ENCODE data around the gene SIRPA.

The SIRPA gene

GRCh38 chr20:1894951-1895673 lies at the start of gene SIRPA:
Gene SIRPA (plus strand): TSS chr20:1895407. CDS start chr20:1895448, 41 bp downstream.
- no peak for DNase-seq (ENCODE audit: low spot score in 2 of 2)
- Mint-ChIP-seq H3K36me3 (ENCODE audit: insufficient read depth) (peaks cover 2% of the 10 kb centered on the region), H3K27me3 (peaks cover 90% of the 10 kb centered on the region), H3K4me1 (peaks cover 5% of the 10 kb centered on the region), H3K27ac (ENCODE audit: low read depth) (no peak within 1 kb of the TSS), H3K4me3 (peak within 1 kb of the TSS; percentile 68), H3K9me3 (no peaks in the 10 kb centered on the region)
- no peak for ATAC-seq (replicated peaks; ENCODE audit: extremely low read depth, poor library complexity, severe bottlenecking)

DNA sequence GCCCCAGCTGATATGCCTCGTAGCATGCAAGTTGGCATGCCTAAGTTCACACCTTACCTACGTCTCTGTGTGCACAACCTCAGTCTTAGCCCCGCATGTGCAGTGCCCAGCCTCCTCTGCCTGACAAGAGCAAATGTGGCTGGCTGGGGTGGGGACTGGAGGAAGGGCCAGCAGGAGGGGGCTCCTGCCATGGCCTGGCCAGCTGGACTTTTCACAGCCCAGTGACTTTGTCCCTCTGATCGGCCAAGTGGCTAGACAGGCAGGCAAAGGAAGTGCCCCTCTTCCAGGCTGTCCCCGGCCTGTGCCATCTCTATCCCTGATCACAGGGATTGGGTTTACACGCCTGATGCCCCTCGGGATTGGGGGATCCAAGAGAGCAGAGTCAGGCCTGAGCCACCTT lies 49.5 kb upstream of the SIRPA start:
- peaks cover 12% of the 10 kb centered on the region for H3K9me3 Mint-ChIP-seq
- H3K27me3 Mint-ChIP-seq = peaks cover 49% of the 10 kb centered on the region
- ATAC-seq (replicated peaks; ENCODE audit: extremely low read depth, poor library complexity, severe bottlenecking) (no peak), DNase-seq (ENCODE audit: low spot score in 2 of 2) (no peak)
- no peak overlapping the region for H3K27ac Mint-ChIP-seq (ENCODE audit: low read depth)
- H3K4me1 Mint-ChIP-seq = no peaks in the 10 kb centered on the region
- H3K4me3 Mint-ChIP-seq = no peak overlapping the region
- H3K36me3 Mint-ChIP-seq (ENCODE audit: insufficient read depth) = no peaks in the 10 kb centered on the region

GRCh38 chr20:1846341-1846740 lies 48.9 kb upstream of the SIRPA start:
- H3K4me1 Mint-ChIP-seq = no peaks in the 10 kb centered on the region
- no peaks in the 10 kb centered on the region for H3K36me3 Mint-ChIP-seq (ENCODE audit: insufficient read depth)
- peaks cover 12% of the 10 kb centered on the region for H3K9me3 Mint-ChIP-seq
- H3K27me3 Mint-ChIP-seq = peaks cover 45% of the 10 kb centered on the region
- no peak for DNase-seq (ENCODE audit: low spot score in 2 of 2)
- H3K27ac Mint-ChIP-seq (ENCODE audit: low read depth) = no peak overlapping the region
- H3K4me3 Mint-ChIP-seq = no peak overlapping the region
- ATAC-seq (replicated peaks; ENCODE audit: extremely low read depth, poor library complexity, severe bottlenecking) = no peak

DNA sequence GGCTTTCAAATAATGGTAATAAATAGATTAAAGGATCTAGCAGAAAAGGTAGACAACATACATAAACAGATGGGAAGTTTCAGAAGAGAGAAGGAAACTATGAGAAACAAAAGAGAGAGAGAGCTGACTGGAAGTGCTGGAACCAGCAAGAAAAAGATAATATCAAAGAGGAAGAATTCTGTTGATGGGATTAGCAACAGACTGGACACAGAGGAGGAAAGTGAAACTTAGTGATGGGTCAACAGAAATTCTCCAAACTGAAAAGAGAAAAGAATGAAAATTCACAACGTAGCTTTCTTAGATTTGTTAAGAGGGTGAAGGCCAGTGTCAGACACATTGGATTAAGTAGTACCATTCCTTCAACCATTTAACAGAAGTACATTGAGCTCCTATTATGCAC lies 48.3 kb upstream of the SIRPA start:
- Mint-ChIP-seq H3K36me3 (ENCODE audit: insufficient read depth) (no peaks in the 10 kb centered on the region), H3K4me1 (no peaks in the 10 kb centered on the region), H3K4me3 (no peak overlapping the region), H3K27ac (ENCODE audit: low read depth) (no peak overlapping the region), H3K9me3 (peaks cover 12% of the 10 kb centered on the region), H3K27me3 (peaks cover 45% of the 10 kb centered on the region)
- no peak for DNase-seq (ENCODE audit: low spot score in 2 of 2)
- no peak for ATAC-seq (replicated peaks; ENCODE audit: extremely low read depth, poor library complexity, severe bottlenecking)

DNA sequence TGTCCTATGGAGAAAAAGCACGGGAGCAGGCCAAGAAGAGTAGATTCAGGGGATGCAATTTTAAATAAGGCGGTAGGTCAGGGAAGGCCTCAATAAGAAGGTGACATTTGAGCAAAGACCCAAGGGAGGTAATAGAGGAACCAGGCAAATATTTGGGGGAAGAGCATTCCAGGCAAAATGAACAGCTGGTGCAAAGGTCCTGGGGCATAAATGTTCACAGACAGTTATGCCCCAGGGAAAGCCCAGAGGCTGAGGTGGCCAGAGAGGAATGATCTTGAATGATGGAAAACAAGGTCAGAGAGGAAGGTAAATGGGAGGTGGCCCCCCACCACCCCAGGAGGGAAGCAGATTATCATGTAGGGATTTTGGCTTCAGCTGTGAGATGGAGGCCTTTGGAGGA lies 47.4 kb upstream of the SIRPA start:
- H3K9me3 Mint-ChIP-seq = peaks cover 12% of the 10 kb centered on the region
- H3K27ac Mint-ChIP-seq (ENCODE audit: low read depth) = no peak overlapping the region
- ATAC-seq (replicated peaks; ENCODE audit: extremely low read depth, poor library complexity, severe bottlenecking) = no peak
- no peaks in the 10 kb centered on the region for H3K4me1 Mint-ChIP-seq
- no peak overlapping the region for H3K4me3 Mint-ChIP-seq
- DNase-seq (ENCODE audit: low spot score in 2 of 2) = no peak
- H3K27me3 Mint-ChIP-seq = peaks cover 44% of the 10 kb centered on the region
- no peaks in the 10 kb centered on the region for H3K36me3 Mint-ChIP-seq (ENCODE audit: insufficient read depth)

DNA sequence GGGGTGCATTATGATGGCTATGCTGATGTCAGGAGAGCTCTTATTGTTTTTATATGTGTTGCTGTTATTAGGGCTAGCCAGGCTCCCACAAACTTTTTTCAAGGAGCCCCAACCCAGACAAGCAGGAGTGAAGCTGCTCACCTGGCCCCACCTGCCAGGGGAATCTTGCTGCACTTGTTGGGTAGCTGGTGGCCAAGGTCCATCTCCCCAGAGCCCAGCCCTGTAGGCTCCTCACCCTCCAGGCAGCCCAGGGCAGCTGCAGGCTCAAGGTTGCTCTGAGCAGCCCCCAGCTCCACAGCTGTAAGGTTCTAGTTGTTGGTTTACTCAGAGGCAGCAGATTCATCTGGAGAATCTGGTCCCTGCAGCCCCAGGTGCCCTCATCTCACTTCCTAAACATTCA lies 46.8 kb upstream of the SIRPA start:
- no peak overlapping the region for H3K27ac Mint-ChIP-seq (ENCODE audit: low read depth)
- no peak for DNase-seq (ENCODE audit: low spot score in 2 of 2)
- ATAC-seq (replicated peaks; ENCODE audit: extremely low read depth, poor library complexity, severe bottlenecking) = no peak
- H3K36me3 Mint-ChIP-seq (ENCODE audit: insufficient read depth) = no peaks in the 10 kb centered on the region
- peaks cover 44% of the 10 kb centered on the region for H3K27me3 Mint-ChIP-seq
- no peak overlapping the region for H3K4me3 Mint-ChIP-seq
- H3K9me3 Mint-ChIP-seq = peaks cover 12% of the 10 kb centered on the region
- H3K4me1 Mint-ChIP-seq = no peaks in the 10 kb centered on the region

- no peak overlapping the region for H3K4me3 Mint-ChIP-seq
- H3K27me3 Mint-ChIP-seq = peaks cover 70% of the 10 kb centered on the region
- ATAC-seq (replicated peaks; ENCODE audit: extremely low read depth, poor library complexity, severe bottlenecking) (no peak), DNase-seq (ENCODE audit: low spot score in 2 of 2) (no peak)
- H3K27ac Mint-ChIP-seq (ENCODE audit: low read depth) = no peak overlapping the region
- peaks cover 12% of the 10 kb centered on the region for H3K9me3 Mint-ChIP-seq
- no peaks in the 10 kb centered on the region for H3K36me3 Mint-ChIP-seq (ENCODE audit: insufficient read depth)
- no peaks in the 10 kb centered on the region for H3K4me1 Mint-ChIP-seq
These were observed 43.8 kb upstream of the SIRPA start for GRCh38 chr20:1851396-1851795.

- Mint-ChIP-seq H3K27ac (ENCODE audit: low read depth) (no peak overlapping the region), H3K4me1 (no peaks in the 10 kb centered on the region)
These were observed 41.7 kb upstream of the SIRPA start for GRCh38 chr20:1853473-1853872.

GRCh38 chr20:1854246-1854645 lies 41.0 kb upstream of the SIRPA start:
- Mint-ChIP-seq H3K4me1 (no peaks in the 10 kb centered on the region), H3K9me3 (no peaks in the 10 kb centered on the region), H3K4me3 (no peak overlapping the region), H3K27ac (ENCODE audit: low read depth) (no peak overlapping the region), H3K27me3 (peaks cover 46% of the 10 kb centered on the region), H3K36me3 (ENCODE audit: insufficient read depth) (no peaks in the 10 kb centered on the region)
- DNase-seq (ENCODE audit: low spot score in 2 of 2) = no peak
- ATAC-seq (replicated peaks; ENCODE audit: extremely low read depth, poor library complexity, severe bottlenecking) = no peak

More at GRCh38 chr20:1853473-1853872, 41.7 kb upstream of the SIRPA start:
- no peak for DNase-seq (ENCODE audit: low spot score in 2 of 2)
- Mint-ChIP-seq H3K4me3 (no peak overlapping the region), H3K27me3 (peaks cover 51% of the 10 kb centered on the region), H3K9me3 (no peaks in the 10 kb centered on the region), H3K36me3 (ENCODE audit: insufficient read depth) (no peaks in the 10 kb centered on the region)
- no peak for ATAC-seq (replicated peaks; ENCODE audit: extremely low read depth, poor library complexity, severe bottlenecking)

DNA sequence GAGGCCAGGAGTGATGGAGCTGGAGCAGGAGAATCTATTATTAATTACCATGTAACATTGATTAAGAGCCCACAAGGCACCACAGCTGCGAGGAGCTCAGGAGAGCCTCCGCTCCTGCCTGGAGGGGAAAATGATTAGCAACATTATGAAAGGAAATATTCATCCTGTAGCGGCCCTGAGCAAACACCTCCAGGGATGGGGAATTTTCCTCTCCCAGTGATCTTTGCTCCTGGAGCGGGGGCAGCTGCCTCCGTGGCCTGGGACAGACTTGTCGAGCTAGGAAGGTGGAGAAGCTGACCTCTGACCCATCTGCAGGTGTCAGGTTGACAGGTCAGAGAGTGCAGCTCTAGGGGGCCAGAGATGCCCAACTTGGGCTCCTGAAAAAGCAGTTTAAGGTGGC lies 40.1 kb upstream of the SIRPA start:
- peaks cover 50% of the 10 kb centered on the region for H3K27me3 Mint-ChIP-seq
- no peak overlapping the region for H3K27ac Mint-ChIP-seq (ENCODE audit: low read depth)
- H3K9me3 Mint-ChIP-seq = no peaks in the 10 kb centered on the region
- ATAC-seq (replicated peaks; ENCODE audit: extremely low read depth, poor library complexity, severe bottlenecking) (no peak), DNase-seq (ENCODE audit: low spot score in 2 of 2) (no peak)
- H3K36me3 Mint-ChIP-seq (ENCODE audit: insufficient read depth) = no peaks in the 10 kb centered on the region
- H3K4me3 Mint-ChIP-seq = no peak overlapping the region
- no peaks in the 10 kb centered on the region for H3K4me1 Mint-ChIP-seq

DNA sequence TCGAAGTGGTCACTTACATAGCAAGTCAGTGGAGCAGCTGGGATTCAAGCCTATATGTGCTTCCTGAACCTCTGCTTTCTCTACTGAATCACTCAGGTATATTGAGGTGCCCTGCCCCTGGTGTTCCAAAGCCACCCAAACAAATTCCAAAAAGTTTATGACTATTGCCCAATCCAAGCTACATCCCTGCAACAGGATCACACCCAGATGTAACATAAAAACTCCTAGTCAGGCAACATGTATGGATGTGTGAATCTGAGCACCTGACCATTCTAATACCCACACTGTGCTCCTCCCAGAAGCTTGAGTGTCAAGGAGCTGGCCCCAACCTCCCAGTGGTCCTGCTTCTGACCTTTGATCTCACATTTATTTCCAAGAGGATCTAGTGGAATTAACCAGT lies 39.5 kb upstream of the SIRPA start:
- Mint-ChIP-seq H3K9me3 (no peaks in the 10 kb centered on the region), H3K36me3 (ENCODE audit: insufficient read depth) (no peaks in the 10 kb centered on the region), H3K4me3 (no peak overlapping the region), H3K27ac (ENCODE audit: low read depth) (no peak overlapping the region), H3K27me3 (peaks cover 54% of the 10 kb centered on the region), H3K4me1 (no peaks in the 10 kb centered on the region)
- ATAC-seq (replicated peaks; ENCODE audit: extremely low read depth, poor library complexity, severe bottlenecking) = no peak
- no peak for DNase-seq (ENCODE audit: low spot score in 2 of 2)

DNA sequence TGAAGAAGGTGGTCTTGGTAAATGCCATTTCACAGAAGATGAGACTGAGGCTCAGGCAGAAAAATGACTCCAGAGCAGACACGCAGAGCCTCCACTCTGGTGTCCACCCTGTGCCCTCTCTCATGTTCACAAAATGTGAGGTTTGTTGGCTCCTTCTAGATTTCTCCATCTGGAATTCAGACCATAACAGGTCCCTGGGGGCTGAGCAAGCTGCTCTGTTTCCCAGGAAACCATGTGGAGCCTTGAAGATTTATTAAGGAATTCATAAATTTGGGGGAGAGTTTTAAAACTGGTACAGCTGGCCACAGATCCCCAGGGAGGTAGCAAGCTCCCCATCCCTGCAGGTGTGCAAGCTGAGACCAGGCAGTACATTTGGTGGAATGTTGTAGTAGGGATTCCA lies 38.8 kb upstream of the SIRPA start:
- Mint-ChIP-seq H3K36me3 (ENCODE audit: insufficient read depth) (no peaks in the 10 kb centered on the region), H3K27ac (ENCODE audit: low read depth) (no peak overlapping the region), H3K27me3 (peaks cover 61% of the 10 kb centered on the region), H3K4me1 (no peaks in the 10 kb centered on the region), H3K9me3 (no peaks in the 10 kb centered on the region), H3K4me3 (no peak overlapping the region)
- no peak for ATAC-seq (replicated peaks; ENCODE audit: extremely low read depth, poor library complexity, severe bottlenecking)
- DNase-seq (ENCODE audit: low spot score in 2 of 2) = no peak

DNA sequence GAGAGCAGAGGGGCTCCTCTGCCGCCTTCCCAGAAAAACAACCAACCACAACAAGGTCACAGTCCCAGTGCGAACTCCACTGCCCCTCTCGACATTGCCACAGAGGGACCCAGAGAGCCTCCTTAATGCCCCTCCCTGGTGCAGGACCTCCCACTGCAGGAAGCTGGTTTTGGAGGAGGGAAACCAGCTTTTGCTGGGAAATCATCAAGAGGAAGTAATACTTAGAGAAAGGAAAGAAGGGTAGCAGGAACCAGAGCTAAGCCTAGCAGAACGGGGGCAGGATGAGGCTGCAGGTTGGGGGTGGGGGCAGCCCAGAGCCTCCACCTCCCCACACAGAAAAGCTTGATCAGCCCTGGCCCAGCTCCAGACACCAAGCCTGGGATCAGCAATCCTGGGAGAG lies 37.7 kb upstream of the SIRPA start:
- H3K9me3 Mint-ChIP-seq = no peaks in the 10 kb centered on the region
- DNase-seq (ENCODE audit: low spot score in 2 of 2) = no peak
- no peaks in the 10 kb centered on the region for H3K36me3 Mint-ChIP-seq (ENCODE audit: insufficient read depth)
- H3K27me3 Mint-ChIP-seq = peaks cover 65% of the 10 kb centered on the region
- no peaks in the 10 kb centered on the region for H3K4me1 Mint-ChIP-seq
- no peak overlapping the region for H3K27ac Mint-ChIP-seq (ENCODE audit: low read depth)
- ATAC-seq (replicated peaks; ENCODE audit: extremely low read depth, poor library complexity, severe bottlenecking) = no peak
- no peak overlapping the region for H3K4me3 Mint-ChIP-seq

All from central memory CD8-positive, alpha-beta T cell (primary cell).